ENCODE results near the gene ZG16B.

The ZG16B gene

DNA sequence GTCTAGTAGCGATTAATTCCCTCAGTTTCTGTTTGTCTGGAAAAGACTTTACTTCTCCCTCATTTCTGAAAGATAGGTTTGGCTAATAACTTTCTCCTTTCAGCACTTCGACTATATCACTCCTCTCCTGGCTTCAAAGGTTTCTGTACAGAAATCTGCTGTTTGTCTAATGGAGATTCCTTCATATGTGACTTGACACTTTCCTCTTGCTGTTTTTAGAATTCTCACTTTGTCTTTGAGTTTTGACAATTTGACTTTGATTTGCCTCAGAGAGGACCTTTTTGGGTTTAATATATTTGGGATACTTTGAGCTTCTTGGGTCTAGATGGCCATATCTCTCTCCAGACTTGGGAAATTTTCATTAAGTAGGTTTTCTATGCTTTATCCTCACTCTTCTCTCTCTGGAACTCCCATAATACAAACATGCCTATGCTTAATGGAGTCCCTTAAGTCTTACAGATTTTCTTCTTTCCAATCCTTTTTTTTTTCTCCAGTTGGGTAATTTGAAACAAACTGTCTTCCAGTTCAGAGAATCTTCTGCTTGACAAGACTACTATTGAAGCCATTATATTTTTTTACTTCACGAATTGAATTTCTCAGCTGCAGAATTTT, 20.8 kb upstream of the ZG16B start:
- TF ChIP-seq POLR2A (IDR thresholded peaks at IDR 0.05; ENCODE audit: extremely low read depth, insufficient read length) = no peak
- TF ChIP-seq, protein P1, sequence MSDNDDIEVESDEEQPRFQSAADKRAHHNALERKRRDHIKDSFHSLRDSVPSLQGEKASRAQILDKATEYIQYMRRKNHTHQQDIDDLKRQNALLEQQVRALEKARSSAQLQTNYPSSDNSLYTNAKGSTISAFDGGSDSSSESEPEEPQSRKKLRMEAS (IDR thresholded peaks at IDR 0.05; ENCODE audit: low read depth, low read length) = no peak
- DNase-seq (ENCODE audit: low read depth) = no peak
- no peak overlapping the region for H3K4me3 ChIP-seq (ENCODE audit: low read depth, low read length)

- H3K4me3 ChIP-seq (ENCODE audit: low read depth, low read length) = no peak overlapping the region
- no peak for DNase-seq (ENCODE audit: low read depth)
- TF ChIP-seq, protein P1 (IDR thresholded peaks at IDR 0.05; ENCODE audit: low read depth, low read length) = no peak
- TF ChIP-seq MYC (IDR thresholded peaks at IDR 0.05; ENCODE audit: low read depth, low read length) (no peak), POLR2A (IDR thresholded peaks at IDR 0.05; ENCODE audit: extremely low read depth, insufficient read length) (no peak), CTCF (IDR thresholded peaks at IDR 0.05; ENCODE audit: low read depth, low read length) (no peak)
These were observed 19.5 kb upstream of the ZG16B start for GRCh38 chr16:2810651-2811050.

DNA sequence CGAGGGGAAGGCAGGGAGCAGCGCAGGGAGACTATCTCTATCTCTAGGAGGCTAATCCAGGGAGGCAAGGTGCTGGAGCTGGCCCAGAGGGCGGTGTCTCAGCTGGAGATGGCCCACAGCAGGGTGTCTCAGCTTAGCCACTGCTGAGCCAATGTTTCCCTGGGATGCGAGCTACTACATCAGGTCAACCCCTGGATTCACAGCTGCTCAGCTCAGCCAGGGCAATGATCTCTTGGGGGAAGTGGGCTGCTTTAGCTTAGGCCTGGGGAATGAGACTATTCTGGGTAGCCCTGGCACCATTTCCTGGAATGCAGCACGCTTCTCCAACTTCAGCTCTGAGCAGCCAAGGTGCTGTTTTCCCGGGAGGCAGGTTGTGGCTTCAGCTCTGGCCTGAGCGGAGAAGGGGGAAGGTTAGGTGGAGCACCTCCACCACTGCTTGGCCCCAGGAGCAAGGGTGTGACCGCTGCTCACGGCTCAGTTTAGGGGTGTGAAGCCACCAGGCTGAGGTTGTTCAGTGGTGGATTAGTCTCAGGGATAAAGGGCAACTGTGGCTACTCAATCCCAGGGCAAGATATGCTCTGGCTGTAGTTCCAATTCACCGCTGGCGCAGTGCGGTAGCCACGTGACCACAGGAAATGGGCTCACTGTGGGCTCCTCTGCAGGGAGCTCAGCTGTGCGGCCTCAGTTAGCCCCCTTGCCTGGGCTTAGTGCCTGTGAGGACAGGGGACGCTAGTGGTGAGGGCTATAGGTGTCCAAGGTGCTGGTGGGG, 18.2 kb upstream of the ZG16B start:
- no peak overlapping the region for H3K4me3 ChIP-seq (ENCODE audit: low read depth, low read length)
- no peak for TF ChIP-seq MYC (IDR thresholded peaks at IDR 0.05; ENCODE audit: low read depth, low read length)
- TF ChIP-seq, protein P1 (IDR thresholded peaks at IDR 0.05; ENCODE audit: low read depth, low read length) = peak; percentile 50; the same call in 1 of the 2 replicates
- no peak for DNase-seq (ENCODE audit: low read depth)

DNA sequence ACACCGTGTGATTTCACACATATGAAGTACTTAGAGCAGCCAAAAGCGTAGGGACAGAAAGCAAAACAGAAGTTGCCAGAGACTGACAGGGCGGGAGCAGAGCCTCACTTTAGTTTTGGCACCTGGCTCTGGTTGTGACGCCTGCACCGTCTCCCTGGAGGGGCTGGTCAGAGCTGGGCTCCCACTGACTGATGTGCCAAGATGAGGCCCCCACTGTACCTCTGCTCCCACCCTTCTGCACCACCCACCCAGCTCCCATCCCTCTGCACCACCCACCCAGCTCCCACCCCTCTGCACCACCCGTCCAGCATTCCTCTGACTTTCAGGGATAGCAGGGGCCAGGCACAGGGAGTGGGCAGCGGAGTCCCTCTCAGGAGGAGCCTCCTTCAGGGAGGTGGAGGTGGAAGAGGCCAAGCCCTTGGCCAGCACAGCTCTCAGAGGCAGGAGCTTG, 16.3 kb upstream of the ZG16B start:
- TF ChIP-seq MYC (IDR thresholded peaks at IDR 0.05; ENCODE audit: low read depth, low read length) (no peak), POLR2A (IDR thresholded peaks at IDR 0.05; ENCODE audit: extremely low read depth, insufficient read length) (no peak), CTCF (IDR thresholded peaks at IDR 0.05; ENCODE audit: low read depth, low read length) (no peak)
- TF ChIP-seq, protein P1 (IDR thresholded peaks at IDR 0.05; ENCODE audit: low read depth, low read length) = no peak
- no peak overlapping the region for H3K4me3 ChIP-seq (ENCODE audit: low read depth, low read length)

DNA sequence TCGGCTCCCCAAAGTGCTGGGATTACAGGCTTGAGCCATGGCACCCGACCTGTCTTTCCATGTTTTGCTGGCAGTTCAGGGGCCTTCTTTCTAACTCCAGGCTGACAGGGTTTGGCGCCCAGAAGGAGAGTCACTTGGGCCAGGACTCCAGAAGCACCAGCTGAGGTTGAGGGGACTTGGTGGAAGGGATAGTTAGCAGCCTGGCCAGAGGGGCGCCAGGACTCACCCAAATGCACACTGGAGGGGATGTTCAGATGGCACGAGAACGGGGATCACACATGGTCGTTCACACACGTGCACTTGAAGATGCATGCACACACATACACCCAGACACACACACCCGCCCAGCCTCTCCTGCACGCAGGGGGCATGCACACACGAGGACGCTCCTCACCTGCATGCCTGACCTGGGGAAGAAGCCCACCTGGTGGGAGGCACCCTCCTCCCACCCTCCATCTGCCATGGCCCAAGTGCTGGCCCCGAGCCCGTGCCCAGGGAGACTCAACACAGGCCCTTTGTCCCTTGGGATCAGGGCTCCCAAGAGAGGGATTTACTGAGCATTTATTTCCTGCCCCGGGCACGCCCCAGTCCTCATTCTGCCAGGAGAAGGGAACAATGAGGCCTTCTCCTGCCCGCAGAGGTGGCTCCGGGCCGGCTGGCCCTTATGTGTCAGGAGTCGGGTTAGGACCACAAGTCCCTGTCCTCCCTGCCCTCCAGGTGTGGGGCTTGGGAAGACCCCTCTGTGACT, 15.4 kb upstream of the ZG16B start:
- no peak overlapping the region for H3K4me3 ChIP-seq (ENCODE audit: low read depth, low read length)
- TF ChIP-seq MYC (IDR thresholded peaks at IDR 0.05; ENCODE audit: low read depth, low read length) (no peak), CTCF (IDR thresholded peaks at IDR 0.05; ENCODE audit: low read depth, low read length) (no peak), POLR2A (IDR thresholded peaks at IDR 0.05; ENCODE audit: extremely low read depth, insufficient read length) (no peak)
- TF ChIP-seq, protein P1 (IDR thresholded peaks at IDR 0.05; ENCODE audit: low read depth, low read length) = no peak
- no peak for DNase-seq (ENCODE audit: low read depth)

More for the DNA sequence above, 16.3 kb upstream of the ZG16B start:
- no peak for DNase-seq (ENCODE audit: low read depth)

GRCh38 chr16:2815299-2815771, 14.8 kb upstream of the ZG16B start:
- H3K4me3 ChIP-seq (ENCODE audit: low read depth, low read length) = no peak overlapping the region
- DNase-seq (ENCODE audit: low read depth) = no peak
- TF ChIP-seq, protein P1 (IDR thresholded peaks at IDR 0.05; ENCODE audit: low read depth, low read length) = no peak
- TF ChIP-seq CTCF (IDR thresholded peaks at IDR 0.05; ENCODE audit: low read depth, low read length) = no peak
- no peak for TF ChIP-seq POLR2A (IDR thresholded peaks at IDR 0.05; ENCODE audit: extremely low read depth, insufficient read length)
- no peak for TF ChIP-seq MYC (IDR thresholded peaks at IDR 0.05; ENCODE audit: low read depth, low read length)
